DND-41 (cell line): ENCODE data around the gene NCK2.

Experiments used
- ATAC-seq: fragments of 200-7000 bp; cut with Tn5 transposase; 3 replicates; pipeline ENCODE4 v1.9.1; 2021; ENCODE audit warnings: low read depth; ENCODE audit not compliant: insufficient read depth
- DNase-seq: peaks from one replicate; pipeline ENCODE4 v3.0.0-alpha.2; 2020
- H2AFZ ChIP-seq: 2 replicates; pipeline ENCODE4 v1.6.0; 2012; ENCODE audit warnings: low read depth, low read length
- H3K27ac ChIP-seq: 2 replicates; pipeline ENCODE4 v1.5.1; 2012; ENCODE audit warnings: low read length, inconsistent platforms
- H3K27me3 ChIP-seq: fragments of 200-600 bp; sonication (generic); 2 replicates; pipeline ENCODE4 v1.6.0; 2012; ENCODE audit warnings: low read length, mild to moderate bottlenecking, inconsistent platforms; ENCODE audit not compliant: insufficient read depth, poor library complexity
- H3K36me3 ChIP-seq: 2 replicates; pipeline ENCODE4 v1.5.1; 2012; ENCODE audit warnings: low read length, inconsistent platforms; ENCODE audit not compliant: insufficient read depth
- H3K4me1 ChIP-seq: 2 replicates; pipeline ENCODE4 v1.5.1; 2012; ENCODE audit warnings: mild to moderate bottlenecking, low read length; ENCODE audit not compliant: insufficient read depth
- H3K4me2 ChIP-seq: 2 replicates; pipeline ENCODE4 v1.6.0; 2012; ENCODE audit warnings: mild to moderate bottlenecking, moderate library complexity, low read length, inconsistent platforms; ENCODE audit not compliant: insufficient read depth
- H3K4me3 ChIP-seq, 2 experiments: fragments of 200-600 bp in 1 of 2; shearing (Covaris generic) in 1 of 2; 2 replicates each; pipeline ENCODE4 v1.5.1; 2012 to 2016; ENCODE audit warnings: inconsistent platforms in 2 of 2, low read length in 2 of 2, mild to moderate bottlenecking in 2 of 2, low read depth in 1 of 2, moderate library complexity in 1 of 2
- H3K79me2 ChIP-seq: 2 replicates; pipeline ENCODE4 v1.6.0; 2012; ENCODE audit warnings: low read length, inconsistent platforms; ENCODE audit not compliant: insufficient read depth
- H3K9ac ChIP-seq: 2 replicates; pipeline ENCODE4 v1.6.0; 2012; ENCODE audit warnings: low read depth, mild to moderate bottlenecking, inconsistent platforms, low read length, moderate library complexity
- H3K9me3 ChIP-seq: 2 replicates; pipeline ENCODE4 v1.5.1; 2012; ENCODE audit warnings: low read length, moderate library complexity, mild to moderate bottlenecking, inconsistent platforms; ENCODE audit not compliant: insufficient read depth, severe bottlenecking
- H4K20me1 ChIP-seq: 2 replicates; pipeline ENCODE4 v1.6.0; 2012; ENCODE audit warnings: low read length; ENCODE audit not compliant: insufficient read depth
- CTCF ChIP-seq: IDR thresholded peaks from 2 replicates; pipeline ENCODE4 v1.5.1; 2012; ENCODE audit warnings: borderline replicate concordance, low read length, moderate library complexity, mild to moderate bottlenecking; ENCODE audit not compliant: poor library complexity, severe bottlenecking; ENCODE audit errors: extremely low read depth
- EZH2 ChIP-seq: IDR thresholded peaks from 3 replicates; pipeline ENCODE4 v1.6.1; 2012; ENCODE audit warnings: borderline replicate concordance, low read depth, mild to moderate bottlenecking, moderate library complexity, low read length, inconsistent platforms; ENCODE audit not compliant: severe bottlenecking

Gene NCK2

DNA sequence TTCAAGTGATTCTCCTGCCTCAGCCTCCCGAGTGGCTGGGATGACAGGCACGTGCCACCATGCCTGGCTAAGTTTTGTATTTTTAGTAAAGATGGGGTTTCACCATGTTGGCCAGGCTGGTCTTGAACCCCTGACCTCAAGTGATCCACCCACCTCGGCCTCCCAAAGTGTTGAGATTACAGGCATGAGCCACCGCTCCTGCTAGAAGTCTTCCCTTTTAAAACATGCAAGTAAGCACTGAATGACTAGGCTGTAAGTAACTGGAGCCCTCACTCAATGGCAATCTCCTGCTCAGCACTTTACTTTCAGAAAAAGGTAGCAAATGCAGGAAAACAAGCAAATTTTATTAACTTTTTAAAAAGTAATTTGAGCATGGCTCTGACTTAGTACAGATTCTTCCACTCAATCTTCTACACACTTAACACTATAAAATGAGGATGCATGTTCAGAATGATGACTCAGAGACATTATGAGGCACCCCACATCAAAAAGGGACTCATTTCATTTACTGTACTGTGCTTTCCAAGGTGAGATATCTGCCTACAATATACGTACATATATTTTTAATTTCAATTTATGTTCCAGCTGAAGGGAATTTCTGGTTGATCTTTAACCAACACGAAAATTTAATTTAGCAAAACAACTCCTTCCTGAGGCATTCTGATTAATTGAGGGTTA lies 6.6 kb upstream of the NCK2 start:
- Histone ChIP-seq H3K27me3 (no peaks in the 10 kb centered on the region), H3K9ac (peak overlapping the region; percentile 23), H3K27ac (peak overlapping the region; percentile 67), H3K4me3 (no peak overlapping the region), H3K36me3 (no peaks in the 10 kb centered on the region), H3K79me2 (no peaks in the 10 kb centered on the region), H3K4me1 (peaks cover 34% of the 10 kb centered on the region), H3K9me3 (no peaks in the 10 kb centered on the region), H4K20me1 (no peaks in the 10 kb centered on the region), H3K4me2 (peak overlapping the region; percentile 26; the same call in 1 of the 2 replicates), H2AFZ (peak overlapping the region; percentile 54)
- ATAC-seq (peak; percentile 77), DNase-seq (no peak)
- TF ChIP-seq EZH2 (no peak), CTCF (no peak)

DNA sequence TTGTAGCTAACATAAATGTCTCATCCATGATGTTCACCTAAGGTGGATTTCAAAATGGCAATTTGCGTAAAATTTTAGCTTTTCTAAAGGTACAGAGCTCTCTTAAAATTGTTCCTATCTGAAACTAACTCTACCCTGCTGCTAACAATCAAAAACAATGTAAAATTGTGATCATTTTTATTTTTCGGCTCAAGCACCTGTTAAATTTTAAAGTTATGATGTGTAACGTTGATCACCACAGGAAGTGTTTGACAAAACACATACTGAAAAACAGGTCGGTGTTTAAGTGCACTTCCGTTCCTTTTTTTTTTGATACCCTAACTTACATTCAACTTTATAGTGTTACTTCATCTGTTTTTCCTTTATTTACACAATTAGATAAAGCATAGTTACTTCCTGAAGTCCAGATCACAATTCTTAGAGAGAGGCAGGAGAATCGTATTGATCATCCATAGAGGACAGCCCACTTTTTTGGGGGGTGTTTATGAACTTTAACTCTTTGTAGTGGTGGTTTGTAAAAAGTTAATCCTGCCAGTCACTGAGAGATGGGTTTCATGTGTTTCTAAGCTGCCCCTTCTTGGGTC lies 6.0 kb upstream of the NCK2 start:
- H3K27ac ChIP-seq, result peak overlapping the region; percentile 67
- ATAC-seq, result peak; percentile 67
- peak overlapping the region; percentile 23 for H3K9ac ChIP-seq
- H3K36me3 ChIP-seq, result no peaks in the 10 kb centered on the region
- peak overlapping the region; percentile 26; the same call in 1 of the 2 replicates for H3K4me2 ChIP-seq
- H3K4me3 ChIP-seq, result no peak overlapping the region
- H2AFZ ChIP-seq, result peak overlapping the region; percentile 54
- TF ChIP-seq CTCF, result no peak
- TF ChIP-seq EZH2, result no peak
- H4K20me1 ChIP-seq, result no peaks in the 10 kb centered on the region
- DNase-seq, result no peak
- peaks cover 36% of the 10 kb centered on the region for H3K4me1 ChIP-seq
- H3K79me2 ChIP-seq, result no peaks in the 10 kb centered on the region
- H3K27me3 ChIP-seq, result no peaks in the 10 kb centered on the region
- no peaks in the 10 kb centered on the region for H3K9me3 ChIP-seq

- H3K79me2 ChIP-seq, result no peaks in the 10 kb centered on the region
- DNase-seq, result no peak
- H2AFZ ChIP-seq, result peak overlapping the region; percentile 54; the same call in 1 of the 2 replicates
- H3K9ac ChIP-seq, result no peak overlapping the region
- TF ChIP-seq CTCF (no peak), EZH2 (no peak)
- peak; percentile 9; the same call in 1 of the 3 replicates for ATAC-seq
- H3K27ac ChIP-seq, result peak overlapping the region; percentile 67
- H4K20me1 ChIP-seq, result no peaks in the 10 kb centered on the region
- H3K36me3 ChIP-seq, result no peaks in the 10 kb centered on the region
- no peak overlapping the region for H3K4me3 ChIP-seq
- peaks cover 41% of the 10 kb centered on the region for H3K4me1 ChIP-seq
- no peak overlapping the region for H3K4me2 ChIP-seq
- no peaks in the 10 kb centered on the region for H3K27me3 ChIP-seq
- no peaks in the 10 kb centered on the region for H3K9me3 ChIP-seq
Measured at GRCh38 chr2:105739426-105739825, 5.3 kb upstream of the NCK2 start.
